Fibroblast of upper back skin (primary cell): Measurements from ENCODE around the gene HPRT1.
A peak's percentile ranks its signal among the peaks of the same experiment; 100 is the strongest.

Source experiments
- DNase-seq: peaks from one replicate; pipeline ENCODE4 v3.0.0-alpha.2; 2013

HPRT1 gene

DNA sequence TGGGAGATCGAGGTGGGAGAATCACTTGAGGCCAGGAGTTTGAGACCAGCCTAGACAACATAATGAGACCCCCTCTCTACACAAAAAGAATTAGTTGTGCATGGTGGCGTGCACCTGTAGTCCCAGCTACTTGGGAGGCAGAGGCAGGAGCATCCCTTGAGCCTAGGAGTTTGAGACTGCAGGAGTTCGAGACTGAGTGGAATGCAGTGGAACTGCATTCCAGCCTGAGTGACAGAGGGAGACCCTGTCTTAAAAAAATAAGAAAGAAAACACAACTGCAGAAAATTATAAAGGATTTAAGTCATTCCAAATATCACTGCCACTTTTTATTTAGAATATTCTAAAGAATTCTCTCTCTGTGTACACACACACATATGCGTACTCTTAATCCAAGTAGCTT lies 18.4 kb downstream of the HPRT1 start:
- DNase-seq, result no peak

DNA sequence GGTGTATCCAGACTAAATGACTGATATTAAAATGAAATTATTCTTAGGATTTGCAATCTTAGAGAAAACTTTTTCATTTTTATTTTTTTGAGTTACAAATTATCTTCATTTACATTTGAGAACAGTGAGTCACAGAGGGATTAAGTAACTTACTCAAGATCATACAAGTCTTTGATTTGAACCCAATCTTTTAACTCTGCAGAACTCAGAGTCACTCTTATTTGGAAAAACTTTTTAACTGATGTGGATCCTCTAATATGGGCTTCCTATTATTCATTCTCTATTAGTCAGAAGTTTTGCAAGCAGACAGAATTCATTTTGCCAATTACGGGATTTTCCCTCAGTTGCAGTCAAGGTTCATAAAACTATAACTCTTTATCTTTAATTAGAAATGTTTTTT lies 20.1 kb downstream of the HPRT1 start:
- DNase-seq, result peak; percentile 12

GRCh38 chrX:134481339-134481738 lies 21.4 kb downstream of the HPRT1 start:
- DNase-seq, result no peak

DNA sequence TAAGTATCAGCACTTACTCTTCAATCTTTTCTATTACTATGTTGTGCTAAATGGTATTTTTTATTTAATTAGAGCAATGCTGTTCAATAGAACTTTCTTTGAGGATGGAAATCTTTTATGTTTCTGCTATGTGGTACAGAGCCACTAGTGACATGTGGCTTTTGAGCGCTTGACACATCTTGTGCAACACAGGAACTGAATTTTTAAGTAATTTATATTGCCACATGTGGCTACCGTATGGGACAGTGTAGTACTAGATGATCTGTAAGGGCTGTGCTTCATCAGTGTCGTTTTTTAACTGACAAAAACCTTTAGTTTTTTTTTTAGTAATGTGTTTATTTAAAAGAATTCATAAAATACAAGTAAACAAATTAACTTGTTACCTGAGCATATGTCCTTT lies 22.4 kb downstream of the HPRT1 start:
- DNase-seq, result no peak

DNA sequence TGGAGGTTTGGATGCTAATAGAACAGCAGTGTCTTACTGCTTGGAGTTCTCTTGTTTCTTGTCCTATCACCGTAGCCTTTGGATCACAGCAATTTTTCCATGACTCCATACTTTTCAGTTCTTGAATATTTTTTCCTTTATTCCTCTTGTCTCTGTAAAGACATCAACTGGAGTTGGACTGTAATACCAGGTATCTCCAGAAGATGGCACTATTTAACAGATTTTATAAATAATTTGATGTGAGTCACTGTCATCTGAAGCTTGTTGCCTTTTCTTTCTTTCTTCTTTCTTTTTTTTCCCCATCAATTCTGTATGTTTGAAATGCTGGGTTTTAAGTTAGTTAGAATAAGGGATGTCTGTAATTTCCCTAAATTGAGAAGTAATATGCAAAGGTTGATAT lies 24.1 kb downstream of the HPRT1 start:
- peak; percentile 58 for DNase-seq

DNA sequence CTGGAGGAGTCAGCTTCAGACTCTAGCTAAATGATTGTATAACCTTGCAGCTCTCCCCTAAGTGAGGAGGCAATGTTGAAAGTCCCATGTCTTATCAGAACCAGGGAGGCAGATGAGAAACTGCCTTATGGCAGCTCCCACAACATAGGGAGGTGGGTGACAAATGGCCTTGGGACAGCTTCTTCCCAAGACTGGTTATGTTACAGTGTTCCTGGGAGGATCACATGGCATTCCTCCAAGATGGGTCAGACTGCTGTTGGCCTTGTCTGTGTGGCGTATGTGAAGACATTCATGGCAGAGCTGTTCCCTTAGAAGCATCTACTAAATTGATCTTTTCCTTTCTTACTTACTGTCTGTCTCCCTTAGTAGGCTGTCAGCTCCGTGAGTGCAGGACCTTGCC lies 42.0 kb downstream of the HPRT1 start:
- DNase-seq, result no peak

- DNase-seq, result no peak
Observed at GRCh38 chrX:134502686-134503085, 42.7 kb downstream of the HPRT1 start.

DNA sequence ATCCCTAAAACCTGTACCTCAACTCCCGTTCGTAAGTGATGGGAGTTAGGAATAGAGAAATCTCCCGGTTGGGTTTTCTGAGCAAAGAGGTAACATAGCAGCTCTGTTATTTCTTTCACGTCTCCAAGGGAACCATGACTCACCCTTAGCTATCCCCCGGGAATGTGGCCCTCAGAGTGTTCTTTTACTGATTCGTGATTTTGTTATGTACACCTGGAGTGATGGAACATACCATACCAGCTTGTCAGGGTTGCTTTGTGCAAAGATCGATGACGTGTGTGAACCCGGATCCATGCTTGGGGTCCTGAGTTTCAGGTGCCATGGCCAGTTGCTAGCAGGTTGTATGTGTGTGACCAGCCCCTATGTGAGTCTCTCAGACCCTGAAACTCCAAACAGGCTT lies 52.6 kb downstream of the HPRT1 start:
- DNase-seq, result peak; percentile 85

GRCh38 chrX:134513091-134513490 lies 53.1 kb downstream of the HPRT1 start:
- DNase-seq, result peak; percentile 24

GRCh38 chrX:134520860-134521390 lies 61.0 kb downstream of the HPRT1 start:
- peak; percentile 69 for DNase-seq

DNA sequence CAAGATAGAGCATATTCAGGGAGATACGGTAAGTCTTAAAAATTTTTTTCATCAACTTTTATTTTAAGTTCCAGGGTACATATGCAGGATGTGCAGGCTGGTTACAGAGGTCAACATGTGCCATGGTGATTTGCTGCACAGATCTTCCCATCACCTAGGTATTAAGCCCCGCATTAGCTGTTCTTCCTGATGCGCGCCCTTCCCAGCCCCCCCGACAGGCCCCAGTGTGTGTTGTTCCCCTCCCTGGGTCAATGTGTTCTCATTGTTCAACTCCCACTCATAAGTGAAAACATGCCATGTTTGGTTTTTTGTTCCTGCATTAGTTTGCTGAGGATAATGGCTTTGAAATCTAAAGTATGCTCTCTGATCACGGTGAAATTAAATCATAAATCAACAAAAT lies 64.2 kb downstream of the HPRT1 start:
- no peak for DNase-seq

DNA sequence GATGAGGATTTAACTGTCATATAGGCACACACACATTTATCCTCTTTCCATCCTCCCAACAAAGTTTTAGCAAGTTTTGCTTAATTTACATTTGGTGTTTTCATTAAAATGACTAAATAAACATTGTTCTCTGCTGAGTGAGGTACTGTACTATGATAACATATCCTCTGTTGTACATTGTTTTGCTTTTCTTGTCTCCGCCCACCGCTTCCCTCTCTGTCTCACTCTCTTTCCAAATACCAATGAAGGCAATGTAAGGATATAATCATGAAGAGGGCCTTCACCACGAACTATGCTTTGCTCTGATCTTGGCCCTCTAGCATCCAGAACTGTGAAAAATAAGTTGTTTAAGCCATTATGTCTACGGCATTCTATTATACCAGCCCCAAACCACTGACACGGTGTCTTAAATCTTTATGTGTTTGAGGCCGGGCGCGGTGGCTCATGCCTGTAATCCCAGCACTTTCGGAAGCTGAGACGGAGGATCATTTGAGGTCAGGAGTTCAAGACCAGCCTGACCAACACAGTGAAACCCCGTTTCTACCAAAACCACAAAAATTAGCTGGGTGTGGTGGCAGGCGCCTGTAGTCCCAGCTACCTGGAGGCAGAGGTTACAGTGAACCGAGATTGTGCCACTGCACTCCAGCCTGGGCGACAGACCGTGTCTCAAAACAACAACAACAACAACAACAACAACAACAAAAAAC lies 65.3 kb downstream of the HPRT1 start:
- no peak for DNase-seq

GRCh38 chrX:134526399-134526798 lies 66.4 kb downstream of the HPRT1 start:
- DNase-seq, result peak; percentile 45

DNA sequence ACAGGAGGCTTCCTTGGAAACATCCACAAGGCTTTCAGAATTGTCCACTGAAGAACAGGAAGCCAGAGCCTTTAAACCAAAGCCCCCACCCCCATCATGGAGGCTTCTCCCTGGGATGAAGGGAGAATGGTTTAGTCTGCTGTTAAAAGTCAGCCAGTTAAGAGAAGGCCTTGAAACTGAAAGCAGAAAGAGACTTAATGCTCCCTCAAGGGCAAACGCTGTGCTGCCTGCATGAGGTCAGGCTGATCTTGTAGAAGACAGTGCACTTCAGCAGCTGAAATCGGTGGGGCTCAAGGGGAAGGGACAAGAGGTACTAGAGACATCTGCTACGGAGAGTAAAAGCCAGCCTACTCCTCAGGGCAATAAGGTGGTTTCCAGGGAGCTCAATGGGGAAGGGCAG lies 69.0 kb downstream of the HPRT1 start:
- DNase-seq, result no peak

GRCh38 chrX:134529481-134529880 lies 69.5 kb downstream of the HPRT1 start:
- DNase-seq, result no peak

DNA sequence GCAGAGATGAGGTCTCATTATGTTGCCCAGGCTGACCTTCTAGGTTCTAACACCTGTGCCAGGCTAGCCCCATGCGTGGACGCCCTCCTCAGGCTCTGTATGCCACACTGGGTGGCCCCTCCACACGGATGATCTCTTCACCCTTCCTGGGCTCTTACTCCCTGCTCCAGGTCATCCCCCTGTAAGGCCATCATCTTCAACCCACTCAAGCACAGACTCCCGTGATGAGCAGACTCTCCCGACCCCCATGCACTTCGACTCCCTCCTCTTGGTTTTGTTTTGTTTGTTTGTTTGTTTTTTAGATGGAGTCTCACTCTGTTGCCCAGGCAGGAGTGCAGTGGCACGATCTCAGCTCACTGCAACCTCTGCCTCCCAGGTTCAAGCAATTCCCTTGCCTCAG lies 70.9 kb downstream of the HPRT1 start:
- DNase-seq, result no peak

DNA sequence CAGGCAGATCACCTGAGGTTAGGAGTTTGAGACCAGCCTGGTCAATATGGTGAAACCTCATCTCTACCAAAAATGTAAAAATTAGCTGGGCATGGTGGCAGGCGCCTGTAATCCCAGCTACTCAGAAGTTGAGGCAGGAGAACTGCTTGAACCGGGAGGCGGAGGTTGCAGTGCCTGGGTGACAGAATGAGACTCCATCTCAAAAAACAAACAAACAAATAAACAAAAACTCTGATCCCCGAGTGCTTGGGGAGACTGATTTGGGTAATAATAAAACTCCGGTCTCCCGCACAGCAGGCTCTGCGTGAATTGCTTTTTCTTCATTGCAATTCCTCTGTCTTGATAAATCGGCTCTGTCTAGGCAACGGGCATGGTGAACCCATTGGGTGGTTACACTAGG lies 73.4 kb downstream of the HPRT1 start:
- DNase-seq, result no peak

DNA sequence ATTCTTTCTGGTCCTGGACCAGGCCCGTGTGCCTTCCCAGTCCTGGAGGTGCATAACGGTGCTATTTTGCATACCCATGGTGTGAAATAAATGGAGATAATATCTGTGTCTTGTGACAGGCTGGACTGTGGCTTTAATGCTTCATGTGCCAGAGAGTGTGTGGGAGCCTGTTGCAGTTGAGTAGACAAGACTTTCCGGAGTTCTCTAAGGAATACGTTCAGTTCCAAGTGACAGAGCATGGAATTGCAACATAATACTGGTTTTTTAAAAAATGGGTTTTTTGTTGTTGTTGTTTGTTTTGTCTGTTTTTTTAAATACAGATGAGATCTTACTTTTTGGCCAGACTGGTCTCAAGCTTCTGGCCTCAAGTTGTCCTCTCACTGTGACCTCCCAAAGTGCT lies 74.0 kb downstream of the HPRT1 start:
- DNase-seq, result no peak

- peak; percentile 78 for DNase-seq
Observed at GRCh38 chrX:134537179-134537955, 77.4 kb downstream of the HPRT1 start.

DNA sequence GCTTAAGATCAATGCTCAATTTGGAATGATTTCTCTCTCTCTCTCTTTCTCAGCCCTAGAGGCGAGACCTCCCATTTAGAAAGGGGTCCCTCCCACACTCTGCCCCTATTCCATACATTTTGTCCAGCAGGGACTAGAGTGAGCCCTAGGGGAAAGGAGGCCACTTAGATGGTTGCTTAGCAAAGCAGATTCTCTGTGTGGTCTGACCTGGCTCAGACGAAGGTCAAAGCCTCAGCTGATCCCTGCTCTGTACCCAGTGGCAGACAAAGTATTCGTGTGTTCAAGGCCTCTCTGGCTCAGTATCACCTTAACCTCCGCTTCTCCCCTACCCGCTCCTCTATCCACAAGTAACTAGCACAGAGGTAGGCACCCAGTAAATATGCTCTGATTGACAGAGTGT lies 78.4 kb downstream of the HPRT1 start:
- no peak for DNase-seq

DNA sequence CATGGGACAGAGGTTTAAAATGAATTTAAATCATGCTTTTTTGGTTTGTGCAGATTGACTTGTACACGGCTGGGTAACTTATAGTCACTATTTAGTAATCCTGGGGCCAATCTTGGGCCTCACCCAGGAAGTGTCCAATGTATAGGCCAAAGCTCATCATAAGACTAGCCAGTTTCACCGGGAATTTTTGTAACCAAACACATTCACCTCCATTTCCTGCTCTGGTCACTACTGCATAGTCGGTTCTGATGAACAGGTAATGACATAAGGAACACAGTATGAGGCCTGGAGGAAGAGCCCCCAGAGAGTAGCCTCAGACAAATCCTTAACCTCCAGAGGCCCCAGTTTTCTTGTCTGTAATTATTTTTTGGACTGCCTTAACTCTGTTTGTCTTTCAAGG lies 81.9 kb downstream of the HPRT1 start:
- peak; percentile 65 for DNase-seq

GRCh38 chrX:134542485-134542884 lies 82.5 kb downstream of the HPRT1 start:
- peak; percentile 94 for DNase-seq

GRCh38 chrX:134543288-134543687 lies 83.3 kb downstream of the HPRT1 start:
- DNase-seq, result peak; percentile 78

DNA sequence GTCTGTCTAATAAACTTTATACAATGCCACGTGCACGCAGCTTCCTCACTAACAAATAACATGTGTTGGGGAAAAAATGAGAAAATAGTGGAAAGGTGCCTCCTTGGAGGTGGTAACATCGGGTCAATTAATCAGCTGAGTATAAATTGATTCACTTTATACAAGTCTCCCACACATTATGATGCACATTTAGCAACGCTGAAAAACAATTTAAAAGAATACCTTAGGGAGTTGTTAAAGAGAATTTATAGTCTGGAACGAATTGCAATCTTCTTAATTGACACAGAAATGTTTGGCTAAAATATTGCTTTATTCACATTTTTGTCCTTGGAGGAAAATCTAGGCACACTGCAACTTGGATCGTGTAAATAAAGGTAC lies 84.2 kb downstream of the HPRT1 start:
- DNase-seq, result no peak
